HL-60 (cell line): ENCODE measurements around the gene UBQLN4.
"Not testable (repeated sequence)": the region's sequence is repeated elsewhere in the genome, so short reads cannot be mapped to it uniquely, and the experiment has no call there.

ENCODE experiments used
- DNase-seq, 2 experiments: peaks; one replicate each; pipeline ENCODE4 v3.0.0-alpha.2; 2010 to 2020; ENCODE audit warnings: low read depth in 1 of 2, low spot score in 1 of 2
- H3K27ac ChIP-seq: fragments of 250-450 bp; sonication (Bioruptor Pico); replicated peaks from 2 replicates; pipeline ENCODE4 v1.5.1; 2020; ENCODE audit warnings: mild to moderate bottlenecking, moderate library complexity
- H3K27me3 ChIP-seq: fragments of 250-450 bp; sonication (Bioruptor Pico); 2 replicates; pipeline ENCODE4 v1.5.1; 2021; ENCODE audit warnings: mild to moderate bottlenecking, moderate library complexity; ENCODE audit not compliant: insufficient read depth, poor library complexity, severe bottlenecking
- H3K4me3 ChIP-seq: replicated peaks from 2 replicates; pipeline ENCODE4 v1.5.1; 2011; ENCODE audit warnings: mild to moderate bottlenecking, control low read depth, low read length; ENCODE audit not compliant: insufficient read depth
- CTCF ChIP-seq: IDR thresholded peaks from one replicate; pipeline ENCODE4 v1.5.1; 2011; ENCODE audit warnings: low read length, control low read depth, inconsistent platforms; ENCODE audit not compliant: insufficient read depth
- GABPA ChIP-seq: IDR thresholded peaks from 2 replicates; pipeline ENCODE4 v1.6.1; 2012; ENCODE audit warnings: low read depth
- POLR2AphosphoS5 ChIP-seq: IDR thresholded peaks from 2 replicates; pipeline ENCODE4 v1.6.1; 2012; ENCODE audit warnings: low read depth
- REST ChIP-seq: IDR thresholded peaks from 2 replicates; pipeline ENCODE4 v1.6.1; 2012; ENCODE audit warnings: low read depth; ENCODE audit not compliant: insufficient replicate concordance
- SPI1 ChIP-seq: IDR thresholded peaks from 2 replicates; pipeline ENCODE4 v1.6.1; 2012; ENCODE audit warnings: low read depth, mild to moderate bottlenecking, borderline replicate concordance

UBQLN4 gene

GRCh38 chr1:156048663-156049258 is 4.8 kb downstream of the UBQLN4 start:
- H3K27ac ChIP-seq: no peak overlapping the region
- DNase-seq: no peak
- TF ChIP-seq GABPA (no peak), SPI1 (no peak)
- no peak overlapping the region for H3K4me3 ChIP-seq
- H3K27me3 ChIP-seq: no peaks in the 10 kb centered on the region

- Histone ChIP-seq H3K27me3 (no peaks in the 10 kb centered on the region), H3K27ac (no peak overlapping the region), H3K4me3 (no peak overlapping the region)
- no peak for DNase-seq
- TF ChIP-seq CTCF (no peak), SPI1 (no peak), REST (no peak), GABPA (no peak), POLR2AphosphoS5 (no peak)
These were observed 8.5 kb downstream of the UBQLN4 start for GRCh38 chr1:156045076-156045475.

GRCh38 chr1:156042828-156043227 is 10.8 kb downstream of the UBQLN4 start:
- Histone ChIP-seq H3K27me3 (no peaks in the 10 kb centered on the region), H3K4me3 (no peak overlapping the region), H3K27ac (no peak overlapping the region)
- DNase-seq: no peak
- TF ChIP-seq CTCF (no peak), GABPA (no peak), SPI1 (no peak), REST (no peak), POLR2AphosphoS5 (no peak)

- DNase-seq, H3K27ac ChIP-seq: not testable (repeated sequence)
These were observed 18.6 kb downstream of the UBQLN4 start for GRCh38 chr1:156034991-156035390.

GRCh38 chr1:156033011-156033410 is 20.6 kb downstream of the UBQLN4 start:
- H3K27ac ChIP-seq: no peak overlapping the region

More at GRCh38 chr1:156034991-156035390, 18.6 kb downstream of the UBQLN4 start:
- H3K27me3 ChIP-seq, H3K4me3 ChIP-seq: not testable (repeated sequence)

More at GRCh38 chr1:156033011-156033410, 20.6 kb downstream of the UBQLN4 start:
- TF ChIP-seq POLR2AphosphoS5 (no peak), CTCF (no peak)
- Histone ChIP-seq H3K27me3 (no peaks in the 10 kb centered on the region), H3K4me3 (no peak overlapping the region)
- DNase-seq: no peak
